Measurements from ENCODE around the gene ADAMTSL1.

ADAMTSL1 gene

DNA sequence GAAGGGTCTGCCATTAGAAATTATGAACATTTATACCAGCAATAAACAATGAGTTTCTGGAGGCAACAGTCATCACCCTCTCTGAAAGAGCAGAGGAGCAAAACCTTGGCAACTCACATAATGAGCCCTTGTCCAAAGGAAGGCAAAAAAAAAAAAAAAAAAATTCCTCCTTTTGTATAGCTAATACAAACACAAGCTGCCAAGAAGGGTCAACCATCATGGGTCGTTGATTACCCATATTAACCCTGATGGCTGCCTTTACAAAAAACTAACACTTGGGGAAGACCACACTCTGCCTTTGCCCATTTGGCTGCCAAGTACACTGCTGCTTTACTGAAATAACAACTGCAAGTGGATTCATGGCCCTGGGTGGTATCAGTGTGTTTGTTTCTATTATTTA is 272.7 kb downstream of the ADAMTSL1 start:
- DNase-seq (ENCODE audit: low spot score): no peak
- in situ Hi-C loops (cut with MboI; ENCODE audit: low sequenced_read_pairs, unreplicated experiment): no loop called here
- TF ChIP-seq, protein P1, sequence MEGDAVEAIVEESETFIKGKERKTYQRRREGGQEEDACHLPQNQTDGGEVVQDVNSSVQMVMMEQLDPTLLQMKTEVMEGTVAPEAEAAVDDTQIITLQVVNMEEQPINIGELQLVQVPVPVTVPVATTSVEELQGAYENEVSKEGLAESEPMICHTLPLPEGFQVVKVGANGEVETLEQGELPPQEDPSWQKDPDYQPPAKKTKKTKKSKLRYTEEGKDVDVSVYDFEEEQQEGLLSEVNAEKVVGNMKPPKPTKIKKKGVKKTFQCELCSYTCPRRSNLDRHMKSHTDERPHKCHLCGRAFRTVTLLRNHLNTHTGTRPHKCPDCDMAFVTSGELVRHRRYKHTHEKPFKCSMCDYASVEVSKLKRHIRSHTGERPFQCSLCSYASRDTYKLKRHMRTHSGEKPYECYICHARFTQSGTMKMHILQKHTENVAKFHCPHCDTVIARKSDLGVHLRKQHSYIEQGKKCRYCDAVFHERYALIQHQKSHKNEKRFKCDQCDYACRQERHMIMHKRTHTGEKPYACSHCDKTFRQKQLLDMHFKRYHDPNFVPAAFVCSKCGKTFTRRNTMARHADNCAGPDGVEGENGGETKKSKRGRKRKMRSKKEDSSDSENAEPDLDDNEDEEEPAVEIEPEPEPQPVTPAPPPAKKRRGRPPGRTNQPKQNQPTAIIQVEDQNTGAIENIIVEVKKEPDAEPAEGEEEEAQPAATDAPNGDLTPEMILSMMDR (IDR thresholded peaks at IDR 0.05; ENCODE audit: borderline replicate concordance, control extremely low read depth, extremely low read depth, insufficient read depth, missing control alignments): no peak

DNA sequence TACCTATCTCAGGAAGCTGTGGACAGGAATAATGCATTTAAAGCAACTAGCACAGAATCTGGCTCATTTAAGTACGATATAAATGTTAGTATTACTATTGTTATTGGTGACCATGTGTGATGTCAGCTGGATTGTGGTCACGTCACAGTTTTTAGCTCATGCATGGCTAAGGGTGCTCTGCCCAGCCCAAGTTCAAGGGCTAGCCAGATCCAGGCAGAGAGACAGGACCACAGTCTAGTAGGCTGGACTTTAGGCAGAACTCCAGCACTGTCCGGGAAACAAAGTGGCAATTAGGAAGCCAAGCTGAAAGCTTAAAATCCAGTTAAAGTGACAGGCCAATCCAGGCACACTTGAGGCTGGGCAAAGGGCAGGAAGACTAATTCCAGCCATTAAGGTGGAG is 273.6 kb downstream of the ADAMTSL1 start:
- TF ChIP-seq, protein P1 (IDR thresholded peaks at IDR 0.05; ENCODE audit: borderline replicate concordance, control extremely low read depth, extremely low read depth, insufficient read depth, missing control alignments): no peak
- in situ Hi-C loops (cut with MboI; ENCODE audit: low sequenced_read_pairs, unreplicated experiment): no loop called here
- no peak for DNase-seq (ENCODE audit: low spot score)

DNA sequence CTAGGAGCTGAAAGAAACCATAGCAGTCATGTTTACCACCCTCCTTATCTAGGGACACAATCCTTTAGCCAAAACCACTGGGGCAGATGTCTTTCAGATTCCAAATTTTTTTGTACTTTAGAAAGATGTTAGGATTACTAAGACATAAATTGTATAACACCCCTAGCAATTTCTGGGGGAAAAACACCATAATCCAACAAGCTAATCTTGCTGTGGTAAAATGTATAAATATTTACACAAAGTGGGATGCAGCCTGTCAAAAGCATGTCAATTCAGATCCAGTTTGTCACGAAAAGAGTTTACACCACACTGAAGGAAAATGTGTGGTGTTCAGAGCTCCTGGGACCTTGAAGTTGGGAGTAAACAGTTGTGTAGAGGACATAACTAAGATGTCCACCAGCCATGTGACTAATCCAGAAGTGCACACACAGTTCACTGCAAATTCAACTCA is 274.3 kb downstream of the ADAMTSL1 start:
- no peak for DNase-seq (ENCODE audit: low spot score)
- TF ChIP-seq, protein P1 (IDR thresholded peaks at IDR 0.05; ENCODE audit: borderline replicate concordance, control extremely low read depth, extremely low read depth, insufficient read depth, missing control alignments): no peak
- in situ Hi-C loops (cut with MboI; ENCODE audit: low sequenced_read_pairs, unreplicated experiment): no loop called here

DNA sequence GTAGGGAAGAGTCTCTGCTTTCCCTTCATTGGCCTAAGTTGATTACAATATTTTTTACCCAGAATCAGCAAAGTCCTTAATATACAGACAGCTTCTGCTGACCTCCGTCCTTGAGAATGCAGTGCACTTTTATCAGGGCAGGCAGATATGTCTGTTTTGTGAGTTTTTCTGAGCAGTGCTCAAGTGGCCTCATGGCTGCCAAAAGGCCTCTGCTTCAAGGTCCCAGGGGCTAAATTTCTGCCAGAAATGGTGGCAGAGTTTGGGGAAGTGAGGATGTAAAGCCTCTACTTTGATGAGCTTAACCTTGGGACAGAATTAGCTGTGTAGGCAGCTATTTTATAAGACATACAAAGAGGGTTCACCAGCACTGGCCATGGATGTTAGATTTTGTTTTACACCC is 275.8 kb downstream of the ADAMTSL1 start:
- TF ChIP-seq, protein P1 (IDR thresholded peaks at IDR 0.05; ENCODE audit: borderline replicate concordance, control extremely low read depth, extremely low read depth, insufficient read depth, missing control alignments): no peak
- in situ Hi-C loops (cut with MboI; ENCODE audit: low sequenced_read_pairs, unreplicated experiment): no loop called here
- no peak for DNase-seq (ENCODE audit: low spot score)

DNA sequence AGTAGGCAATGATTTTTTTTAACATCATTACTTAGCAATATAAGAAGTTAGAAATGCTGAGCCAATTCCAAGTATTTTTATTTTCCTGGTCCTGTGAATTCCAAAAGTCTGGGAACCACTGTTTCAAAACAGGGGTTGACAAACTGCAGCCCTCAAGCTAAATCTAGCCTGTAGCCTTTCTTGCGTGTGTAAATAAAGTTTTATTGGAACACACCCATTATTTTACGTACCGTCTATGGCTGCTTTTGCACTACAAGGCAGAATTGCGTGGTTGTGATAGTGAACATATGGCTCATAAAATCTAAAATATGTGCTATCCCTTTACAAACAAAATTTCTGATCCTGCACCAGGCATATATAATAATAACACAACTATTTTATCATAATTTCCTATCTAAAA is 280.0 kb downstream of the ADAMTSL1 start:
- DNase-seq (ENCODE audit: low spot score): no peak
- in situ Hi-C loops (cut with MboI; ENCODE audit: low sequenced_read_pairs, unreplicated experiment): no loop called here
- TF ChIP-seq, protein P1 (IDR thresholded peaks at IDR 0.05; ENCODE audit: borderline replicate concordance, control extremely low read depth, extremely low read depth, insufficient read depth, missing control alignments): no peak

DNA sequence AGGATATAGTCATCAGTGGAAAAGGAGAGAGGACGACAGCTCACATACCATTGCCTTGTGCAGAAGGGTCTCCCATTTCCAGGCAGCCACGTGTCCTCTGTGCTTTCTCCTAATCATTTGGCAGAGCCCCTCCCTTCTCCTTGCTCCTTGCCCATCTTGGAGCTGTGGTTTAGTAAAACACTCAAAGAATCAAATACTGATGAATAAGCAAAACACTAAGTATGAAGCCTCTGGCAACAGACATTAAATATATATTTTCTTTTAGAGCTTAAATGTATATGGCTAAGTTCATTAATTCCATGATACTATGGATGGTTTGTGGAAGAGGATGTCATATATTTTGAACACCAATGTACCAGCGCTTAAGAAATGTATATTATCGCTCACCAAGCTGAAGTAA is 280.6 kb downstream of the ADAMTSL1 start:
- TF ChIP-seq, protein P1 (IDR thresholded peaks at IDR 0.05; ENCODE audit: borderline replicate concordance, control extremely low read depth, extremely low read depth, insufficient read depth, missing control alignments): no peak
- DNase-seq (ENCODE audit: low spot score): no peak
- in situ Hi-C loops (cut with MboI; ENCODE audit: low sequenced_read_pairs, unreplicated experiment): no loop called here

DNA sequence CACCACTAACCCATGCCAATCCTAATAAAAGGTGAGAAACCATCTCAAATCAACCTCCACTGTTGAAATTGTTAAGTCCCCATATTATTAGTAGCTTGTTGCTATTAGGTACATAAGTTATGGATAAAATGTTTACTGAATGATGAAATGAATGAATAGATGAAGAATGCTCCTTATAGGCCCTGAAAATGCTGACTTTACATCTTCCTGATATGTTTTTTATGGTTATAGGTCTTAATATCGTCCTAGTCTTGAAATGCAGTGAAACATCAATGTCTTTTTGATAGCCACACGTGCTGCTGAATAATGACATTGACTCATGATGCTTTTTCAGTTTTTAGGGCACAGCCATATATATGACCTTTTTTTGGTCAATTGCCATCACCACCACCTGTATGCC is 281.3 kb downstream of the ADAMTSL1 start:
- in situ Hi-C loops (cut with MboI; ENCODE audit: low sequenced_read_pairs, unreplicated experiment): no loop called here
- TF ChIP-seq, protein P1 (IDR thresholded peaks at IDR 0.05; ENCODE audit: borderline replicate concordance, control extremely low read depth, extremely low read depth, insufficient read depth, missing control alignments): no peak

More for the DNA sequence above, 281.3 kb downstream of the ADAMTSL1 start:
- no peak for DNase-seq (ENCODE audit: low spot score)
